Measurements from ENCODE around the gene ATP8A2.
"Not testable (repeated sequence)": the region's sequence is repeated elsewhere in the genome, so short reads cannot be mapped to it uniquely, and the experiment has no call there.

The ATP8A2 gene

GRCh38 chr13:25513060-25513459 lies 141.3 kb downstream of the ATP8A2 start:
- H3K4me1 ChIP-seq (ENCODE audit: control insufficient read depth in 5 of 5, insufficient read depth in 5 of 5, low read length in 5 of 5); H3K27ac ChIP-seq (ENCODE audit: low read depth, low read length); H3K36me3 ChIP-seq (ENCODE audit: control insufficient read depth in 5 of 5, insufficient read depth in 5 of 5, low read length in 5 of 5); H3K9me3 ChIP-seq (ENCODE audit: control insufficient read depth in 5 of 5, low read length in 5 of 5); H3K4me3 ChIP-seq (ENCODE audit: low read depth in 1 of 5, low read length in 5 of 5); H3K27me3 ChIP-seq (ENCODE audit: control insufficient read depth in 5 of 5, insufficient read depth in 4 of 5, low read length in 5 of 5); H3K9ac ChIP-seq (ENCODE audit: low read length in 5 of 5): not testable (repeated sequence)

GRCh38 chr13:25518441-25518840 lies 146.7 kb downstream of the ATP8A2 start:
- Histone ChIP-seq H3K9ac (ENCODE audit: low read length in 5 of 5) (no peak overlapping the region), H3K36me3 (ENCODE audit: control insufficient read depth in 5 of 5, insufficient read depth in 5 of 5, low read length in 5 of 5) (no peaks in the 10 kb centered on the region), H3K4me3 (ENCODE audit: low read depth in 1 of 5, low read length in 5 of 5) (no peak overlapping the region), H3K9me3 (ENCODE audit: control insufficient read depth in 5 of 5, low read length in 5 of 5) (no peaks in the 10 kb centered on the region), H3K4me1 (ENCODE audit: control insufficient read depth in 5 of 5, insufficient read depth in 5 of 5, low read length in 5 of 5) (no peaks in the 10 kb centered on the region), H3K27me3 (ENCODE audit: control insufficient read depth in 5 of 5, insufficient read depth in 4 of 5, low read length in 5 of 5) (peaks cover 0 to 3% (median 0%) of the 10 kb centered on the region in 5 donors), H3K27ac (ENCODE audit: low read depth, low read length) (no peak overlapping the region)

- H3K4me3 ChIP-seq (ENCODE audit: low read depth in 1 of 5, low read length in 5 of 5), result no peak overlapping the region
- H3K4me1 ChIP-seq (ENCODE audit: control insufficient read depth in 5 of 5, insufficient read depth in 5 of 5, low read length in 5 of 5), result no peaks in the 10 kb centered on the region
- peaks cover 3 to 25% (median 9%) of the 10 kb centered on the region in 5 donors for H3K9me3 ChIP-seq (ENCODE audit: control insufficient read depth in 5 of 5, low read length in 5 of 5)
- no peaks in the 10 kb centered on the region for H3K36me3 ChIP-seq (ENCODE audit: control insufficient read depth in 5 of 5, insufficient read depth in 5 of 5, low read length in 5 of 5)
- H3K27me3 ChIP-seq (ENCODE audit: control insufficient read depth in 5 of 5, insufficient read depth in 4 of 5, low read length in 5 of 5), result peaks cover 0 to 3% (median 0%) of the 10 kb centered on the region in 5 donors
- H3K27ac ChIP-seq (ENCODE audit: low read depth, low read length), result no peak overlapping the region
- no peak overlapping the region for H3K9ac ChIP-seq (ENCODE audit: low read length in 5 of 5)
Observed at GRCh38 chr13:25525884-25526283, 154.1 kb downstream of the ATP8A2 start.

- H3K27me3 ChIP-seq (ENCODE audit: control insufficient read depth in 5 of 5, insufficient read depth in 4 of 5, low read length in 5 of 5), result peaks cover 0 to 3% (median 0%) of the 10 kb centered on the region in 5 donors
- H3K9me3 ChIP-seq (ENCODE audit: control insufficient read depth in 5 of 5, low read length in 5 of 5), result peaks cover 3 to 25% (median 9%) of the 10 kb centered on the region in 5 donors
- H3K4me3 ChIP-seq (ENCODE audit: low read depth in 1 of 5, low read length in 5 of 5), result no peak overlapping the region
- no peak overlapping the region for H3K9ac ChIP-seq (ENCODE audit: low read length in 5 of 5)
- H3K27ac ChIP-seq (ENCODE audit: low read depth, low read length), result no peak overlapping the region
- no peaks in the 10 kb centered on the region for H3K4me1 ChIP-seq (ENCODE audit: control insufficient read depth in 5 of 5, insufficient read depth in 5 of 5, low read length in 5 of 5)
- H3K36me3 ChIP-seq (ENCODE audit: control insufficient read depth in 5 of 5, insufficient read depth in 5 of 5, low read length in 5 of 5), result no peaks in the 10 kb centered on the region
Observed at GRCh38 chr13:25528266-25528665, 156.5 kb downstream of the ATP8A2 start.

- H3K36me3 ChIP-seq (ENCODE audit: control insufficient read depth in 5 of 5, insufficient read depth in 5 of 5, low read length in 5 of 5), result no peaks in the 10 kb centered on the region
- H3K27me3 ChIP-seq (ENCODE audit: control insufficient read depth in 5 of 5, insufficient read depth in 4 of 5, low read length in 5 of 5), result peaks cover 0 to 3% (median 0%) of the 10 kb centered on the region in 5 donors
- H3K9me3 ChIP-seq (ENCODE audit: control insufficient read depth in 5 of 5, low read length in 5 of 5), result peaks cover 3 to 22% (median 9%) of the 10 kb centered on the region in 5 donors
- H3K4me3 ChIP-seq (ENCODE audit: low read depth in 1 of 5, low read length in 5 of 5), result no peak overlapping the region
- H3K27ac ChIP-seq (ENCODE audit: low read depth, low read length), result no peak overlapping the region
- no peaks in the 10 kb centered on the region for H3K4me1 ChIP-seq (ENCODE audit: control insufficient read depth in 5 of 5, insufficient read depth in 5 of 5, low read length in 5 of 5)
- H3K9ac ChIP-seq (ENCODE audit: low read length in 5 of 5), result no peak overlapping the region
Observed at GRCh38 chr13:25529425-25529824, 157.7 kb downstream of the ATP8A2 start.

GRCh38 chr13:25538276-25538675 lies 166.5 kb downstream of the ATP8A2 start:
- H3K27ac ChIP-seq (ENCODE audit: low read depth, low read length), result no peak overlapping the region
- no peaks in the 10 kb centered on the region for H3K9me3 ChIP-seq (ENCODE audit: control insufficient read depth in 5 of 5, low read length in 5 of 5)
- H3K4me1 ChIP-seq (ENCODE audit: control insufficient read depth in 5 of 5, insufficient read depth in 5 of 5, low read length in 5 of 5), result no peaks in the 10 kb centered on the region
- H3K27me3 ChIP-seq (ENCODE audit: control insufficient read depth in 5 of 5, insufficient read depth in 4 of 5, low read length in 5 of 5), result peaks cover 0 to 4% (median 0%) of the 10 kb centered on the region in 5 donors
- H3K9ac ChIP-seq (ENCODE audit: low read length in 5 of 5), result no peak overlapping the region
- no peak overlapping the region for H3K4me3 ChIP-seq (ENCODE audit: low read depth in 1 of 5, low read length in 5 of 5)
- H3K36me3 ChIP-seq (ENCODE audit: control insufficient read depth in 5 of 5, insufficient read depth in 5 of 5, low read length in 5 of 5), result no peaks in the 10 kb centered on the region

GRCh38 chr13:25541434-25542123 lies 169.8 kb downstream of the ATP8A2 start:
- Histone ChIP-seq H3K4me1 (ENCODE audit: control insufficient read depth in 5 of 5, insufficient read depth in 5 of 5, low read length in 5 of 5) (no peaks in the 10 kb centered on the region), H3K36me3 (ENCODE audit: control insufficient read depth in 5 of 5, insufficient read depth in 5 of 5, low read length in 5 of 5) (no peaks in the 10 kb centered on the region), H3K9me3 (ENCODE audit: control insufficient read depth in 5 of 5, low read length in 5 of 5) (no peaks in the 10 kb centered on the region), H3K27me3 (ENCODE audit: control insufficient read depth in 5 of 5, insufficient read depth in 4 of 5, low read length in 5 of 5) (peaks cover 0 to 3% (median 0%) of the 10 kb centered on the region in 5 donors), H3K4me3 (ENCODE audit: low read depth in 1 of 5, low read length in 5 of 5) (no peak overlapping the region), H3K27ac (ENCODE audit: low read depth, low read length) (no peak overlapping the region), H3K9ac (ENCODE audit: low read length in 5 of 5) (no peak overlapping the region)

GRCh38 chr13:25548991-25549390 lies 177.2 kb downstream of the ATP8A2 start:
- not testable (repeated sequence) for H3K4me3 ChIP-seq (ENCODE audit: low read depth in 1 of 5, low read length in 5 of 5); H3K4me1 ChIP-seq (ENCODE audit: control insufficient read depth in 5 of 5, insufficient read depth in 5 of 5, low read length in 5 of 5); H3K9ac ChIP-seq (ENCODE audit: low read length in 5 of 5); H3K27ac ChIP-seq (ENCODE audit: low read depth, low read length); H3K9me3 ChIP-seq (ENCODE audit: control insufficient read depth in 5 of 5, low read length in 5 of 5); H3K27me3 ChIP-seq (ENCODE audit: control insufficient read depth in 5 of 5, insufficient read depth in 4 of 5, low read length in 5 of 5); H3K36me3 ChIP-seq (ENCODE audit: control insufficient read depth in 5 of 5, insufficient read depth in 5 of 5, low read length in 5 of 5)

- no peaks in the 10 kb centered on the region for H3K4me1 ChIP-seq (ENCODE audit: control insufficient read depth in 5 of 5, insufficient read depth in 5 of 5, low read length in 5 of 5)
- H3K9ac ChIP-seq (ENCODE audit: low read length in 5 of 5), result no peak overlapping the region
- no peak overlapping the region for H3K4me3 ChIP-seq (ENCODE audit: low read depth in 1 of 5, low read length in 5 of 5)
- H3K36me3 ChIP-seq (ENCODE audit: control insufficient read depth in 5 of 5, insufficient read depth in 5 of 5, low read length in 5 of 5), result no peaks in the 10 kb centered on the region
- H3K27me3 ChIP-seq (ENCODE audit: control insufficient read depth in 5 of 5, insufficient read depth in 4 of 5, low read length in 5 of 5), result no peaks in the 10 kb centered on the region
- H3K9me3 ChIP-seq (ENCODE audit: control insufficient read depth in 5 of 5, low read length in 5 of 5), result no peaks in the 10 kb centered on the region
- no peak overlapping the region for H3K27ac ChIP-seq (ENCODE audit: low read depth, low read length)
Observed at GRCh38 chr13:25561812-25562211, 190.0 kb downstream of the ATP8A2 start.

- no peak overlapping the region for H3K4me3 ChIP-seq (ENCODE audit: low read depth in 1 of 5, low read length in 5 of 5)
- H3K4me1 ChIP-seq (ENCODE audit: control insufficient read depth in 5 of 5, insufficient read depth in 5 of 5, low read length in 5 of 5), result peaks cover 0 to 5% (median 0%) of the 10 kb centered on the region in 5 donors
- H3K27me3 ChIP-seq (ENCODE audit: control insufficient read depth in 5 of 5, insufficient read depth in 4 of 5, low read length in 5 of 5), result peaks cover 0 to 7% (median 5%) of the 10 kb centered on the region in 5 donors
- H3K9ac ChIP-seq (ENCODE audit: low read length in 5 of 5), result no peak overlapping the region
- no peak overlapping the region for H3K27ac ChIP-seq (ENCODE audit: low read depth, low read length)
- no peaks in the 10 kb centered on the region for H3K9me3 ChIP-seq (ENCODE audit: control insufficient read depth in 5 of 5, low read length in 5 of 5)
- H3K36me3 ChIP-seq (ENCODE audit: control insufficient read depth in 5 of 5, insufficient read depth in 5 of 5, low read length in 5 of 5), result no peaks in the 10 kb centered on the region
Observed at GRCh38 chr13:25570185-25570584, 198.4 kb downstream of the ATP8A2 start.
